ENCODE results near the gene CENPQ. TPM values are rescaled to one million over a fixed set of nuclear protein-coding genes. Genes with fewer than 3 reads are reported as not detected.
A peak's percentile ranks its signal among the peaks of the same experiment; 100 is the strongest.

The CENPQ gene
- 1.3 TPM for total RNA-seq
- 1 to 10 TPM; 4.4 to 7.5 (median 4.9) TPM for polyA plus RNA-seq

- peaks cover 24% of the 10 kb centered on the region for H3K4me1 ChIP-seq (ENCODE audit: control insufficient read depth, insufficient read depth, low read length, poor library complexity, severe bottlenecking)
- H3K36me3 Mint-ChIP-seq: peaks cover 13% of the 10 kb centered on the region
- H3K27ac Mint-ChIP-seq: peak within 1 kb of the TSS; percentile 93 to 100 (median 97)
- H3K27me3 ChIP-seq (ENCODE audit: control insufficient read depth, insufficient read depth, low read length): no peaks in the 10 kb centered on the region
- peak within 1 kb of the TSS; percentile 98 for H3K4me3 ChIP-seq (ENCODE audit: low read depth, low read length)
- H3K9me3 Mint-ChIP-seq: no peaks in the 10 kb centered on the region
- peak within 1 kb of the TSS; percentile 91 to 96 (median 94) for H3K4me3 Mint-ChIP-seq
- DNase-seq: peak; percentile 86 to 98 (median 94)
- H3K4me1 Mint-ChIP-seq: peaks cover 10 to 71% (median 49%) of the 10 kb centered on the region in 4 donors
- no peaks in the 10 kb centered on the region for H3K27me3 Mint-ChIP-seq
- H3K36me3 ChIP-seq (ENCODE audit: control insufficient read depth, insufficient read depth, low read length): peaks cover 3% of the 10 kb centered on the region
- no peaks in the 10 kb centered on the region for H3K9me3 ChIP-seq (ENCODE audit: control insufficient read depth in 2 of 2, low read length in 2 of 2)
- peak within 1 kb of the TSS; percentile 85 for H3K27ac ChIP-seq (ENCODE audit: insufficient read depth, low read length, poor library complexity, severe bottlenecking)
- ATAC-seq (ENCODE audit: low read depth in 2 of 2): peak; percentile 93 to 98
These were observed at the start of gene CENPQ, which contains the start of gene MMUT for GRCh38 chr6:49462927-49463611. TSS of gene CENPQ (plus strand) at chr6:49463370. CDS start at chr6:49470177, 6,807 bp downstream. TSS of gene MMUT (minus strand) at chr6:49463253. CDS start at chr6:49459466, 3,787 bp downstream.

- H3K9me3 Mint-ChIP-seq: peaks cover 0 to 2% (median 0%) of the 10 kb centered on the region in 7 donors
- H3K27ac Mint-ChIP-seq: no peak overlapping the region
- no peak overlapping the region for H3K4me3 Mint-ChIP-seq
These were observed 47.8 kb upstream of the CENPQ start for GRCh38 chr6:49415358-49415757.

DNA sequence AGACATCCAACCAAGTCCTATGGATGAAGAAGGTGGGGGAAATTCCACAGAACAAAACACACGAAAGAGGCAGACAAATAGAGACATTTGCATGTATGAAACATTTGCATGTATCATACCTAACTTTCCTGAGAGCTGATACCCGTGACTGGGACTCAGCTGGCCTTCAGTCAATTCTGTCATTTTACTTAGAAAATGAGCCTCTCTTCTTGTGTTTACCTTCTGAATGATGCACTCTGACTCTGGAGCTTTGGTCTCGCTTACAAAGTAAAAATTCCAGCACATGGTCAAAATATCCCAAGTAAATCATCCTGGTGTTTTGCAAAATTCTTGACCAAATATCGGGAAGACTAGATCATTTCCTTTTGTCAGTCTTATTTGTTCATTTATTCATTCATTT lies 47.0 kb upstream of the CENPQ start:
- no peak overlapping the region for H3K4me3 ChIP-seq (ENCODE audit: low read depth, low read length)
- no peak overlapping the region for H3K27ac ChIP-seq (ENCODE audit: insufficient read depth, low read length, poor library complexity, severe bottlenecking)
- no peaks in the 10 kb centered on the region for H3K4me1 ChIP-seq (ENCODE audit: control insufficient read depth, insufficient read depth, low read length, poor library complexity, severe bottlenecking)
- ATAC-seq (ENCODE audit: low read depth in 2 of 2) (no peak), DNase-seq (no peak)
- no peaks in the 10 kb centered on the region for H3K27me3 ChIP-seq (ENCODE audit: control insufficient read depth, insufficient read depth, low read length)
- H3K4me1 Mint-ChIP-seq: no peaks in the 10 kb centered on the region
- no peaks in the 10 kb centered on the region for H3K36me3 ChIP-seq (ENCODE audit: control insufficient read depth, insufficient read depth, low read length)
- no peaks in the 10 kb centered on the region for H3K36me3 Mint-ChIP-seq
- peaks cover 0 to 2% (median 0%) of the 10 kb centered on the region in 7 donors for H3K9me3 Mint-ChIP-seq
- no peaks in the 10 kb centered on the region for H3K9me3 ChIP-seq (ENCODE audit: control insufficient read depth in 2 of 2, low read length in 2 of 2)
- H3K27ac Mint-ChIP-seq: no peak overlapping the region
- no peaks in the 10 kb centered on the region for H3K27me3 Mint-ChIP-seq
- no peak overlapping the region for H3K4me3 Mint-ChIP-seq

More at GRCh38 chr6:49415358-49415757, 47.8 kb upstream of the CENPQ start:
- H3K4me3 ChIP-seq (ENCODE audit: low read depth, low read length): no peak overlapping the region
- DNase-seq (no peak), ATAC-seq (ENCODE audit: low read depth in 2 of 2) (no peak)
- H3K27ac ChIP-seq (ENCODE audit: insufficient read depth, low read length, poor library complexity, severe bottlenecking): no peak overlapping the region
- Mint-ChIP-seq H3K27me3 (no peaks in the 10 kb centered on the region), H3K4me1 (no peaks in the 10 kb centered on the region), H3K36me3 (no peaks in the 10 kb centered on the region)
- H3K36me3 ChIP-seq (ENCODE audit: control insufficient read depth, insufficient read depth, low read length): no peaks in the 10 kb centered on the region
- no peaks in the 10 kb centered on the region for H3K4me1 ChIP-seq (ENCODE audit: control insufficient read depth, insufficient read depth, low read length, poor library complexity, severe bottlenecking)
- no peaks in the 10 kb centered on the region for H3K27me3 ChIP-seq (ENCODE audit: control insufficient read depth, insufficient read depth, low read length)
- H3K9me3 ChIP-seq (ENCODE audit: control insufficient read depth in 2 of 2, low read length in 2 of 2): no peaks in the 10 kb centered on the region

DNA sequence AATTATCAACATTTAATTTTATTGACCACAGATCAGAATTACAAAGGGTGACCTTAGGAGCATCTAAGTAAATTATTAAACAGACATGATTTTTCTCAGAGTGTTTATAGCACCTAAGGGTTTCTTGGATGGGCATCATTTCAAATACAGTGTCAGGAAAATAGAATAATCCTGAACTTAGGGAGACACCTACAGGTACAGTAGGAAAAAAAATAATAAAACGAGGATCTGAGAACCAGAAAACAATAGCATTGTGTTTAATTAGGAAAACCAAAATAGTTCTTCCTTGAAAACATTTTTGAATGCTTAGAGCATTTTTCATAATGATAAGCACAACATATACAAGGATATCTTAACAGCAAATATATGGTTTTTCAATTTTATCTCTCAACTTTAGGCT lies 39.4 kb upstream of the CENPQ start:
- no peaks in the 10 kb centered on the region for H3K4me1 Mint-ChIP-seq
- H3K27ac Mint-ChIP-seq: no peak overlapping the region
- ATAC-seq (ENCODE audit: low read depth in 2 of 2) (no peak), DNase-seq (no peak)
- peaks cover 11% of the 10 kb centered on the region for H3K36me3 Mint-ChIP-seq
- no peaks in the 10 kb centered on the region for H3K4me1 ChIP-seq (ENCODE audit: control insufficient read depth, insufficient read depth, low read length, poor library complexity, severe bottlenecking)
- H3K27me3 ChIP-seq (ENCODE audit: control insufficient read depth, insufficient read depth, low read length): no peaks in the 10 kb centered on the region
- H3K4me3 ChIP-seq (ENCODE audit: low read depth, low read length): no peak overlapping the region
- H3K27ac ChIP-seq (ENCODE audit: insufficient read depth, low read length, poor library complexity, severe bottlenecking): no peak overlapping the region
- H3K4me3 Mint-ChIP-seq: no peak overlapping the region
- no peaks in the 10 kb centered on the region for H3K9me3 Mint-ChIP-seq
- no peaks in the 10 kb centered on the region for H3K9me3 ChIP-seq (ENCODE audit: control insufficient read depth in 2 of 2, low read length in 2 of 2)
- H3K27me3 Mint-ChIP-seq: peaks cover 14% of the 10 kb centered on the region
- no peaks in the 10 kb centered on the region for H3K36me3 ChIP-seq (ENCODE audit: control insufficient read depth, insufficient read depth, low read length)

DNA sequence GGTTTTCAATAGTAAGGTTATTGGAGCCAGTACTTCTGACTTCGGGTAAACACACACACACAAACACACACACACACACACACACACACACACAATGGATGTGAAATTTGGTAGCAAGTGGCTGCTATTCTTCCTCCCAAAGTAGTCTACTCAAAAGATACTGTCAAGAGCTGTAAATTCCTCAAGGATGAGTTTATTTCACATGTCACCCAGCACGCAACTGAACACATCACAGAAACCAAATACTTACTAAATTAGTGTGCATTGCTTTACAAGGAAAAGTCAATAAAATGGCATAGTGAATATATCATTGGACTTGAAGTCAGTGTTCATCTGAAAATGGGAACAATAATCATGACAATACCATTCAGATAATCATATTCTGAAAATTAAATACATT lies 33.0 kb upstream of the CENPQ start:
- H3K4me1 Mint-ChIP-seq: no peaks in the 10 kb centered on the region
- Histone ChIP-seq H3K27me3 (ENCODE audit: control insufficient read depth, insufficient read depth, low read length) (no peaks in the 10 kb centered on the region), H3K4me1 (ENCODE audit: control insufficient read depth, insufficient read depth, low read length, poor library complexity, severe bottlenecking) (no peaks in the 10 kb centered on the region), H3K36me3 (ENCODE audit: control insufficient read depth, insufficient read depth, low read length) (peaks cover 36% of the 10 kb centered on the region), H3K27ac (ENCODE audit: insufficient read depth, low read length, poor library complexity, severe bottlenecking) (no peak overlapping the region), H3K9me3 (ENCODE audit: control insufficient read depth in 2 of 2, low read length in 2 of 2) (no peaks in the 10 kb centered on the region), H3K4me3 (ENCODE audit: low read depth, low read length) (no peak overlapping the region)
- peaks cover 44% of the 10 kb centered on the region for H3K36me3 Mint-ChIP-seq
- no peak overlapping the region for H3K4me3 Mint-ChIP-seq
- no peaks in the 10 kb centered on the region for H3K9me3 Mint-ChIP-seq
- no peak overlapping the region for H3K27ac Mint-ChIP-seq
- no peak for DNase-seq
- ATAC-seq (ENCODE audit: low read depth in 2 of 2): no peak
- peaks cover 4% of the 10 kb centered on the region for H3K27me3 Mint-ChIP-seq

DNA sequence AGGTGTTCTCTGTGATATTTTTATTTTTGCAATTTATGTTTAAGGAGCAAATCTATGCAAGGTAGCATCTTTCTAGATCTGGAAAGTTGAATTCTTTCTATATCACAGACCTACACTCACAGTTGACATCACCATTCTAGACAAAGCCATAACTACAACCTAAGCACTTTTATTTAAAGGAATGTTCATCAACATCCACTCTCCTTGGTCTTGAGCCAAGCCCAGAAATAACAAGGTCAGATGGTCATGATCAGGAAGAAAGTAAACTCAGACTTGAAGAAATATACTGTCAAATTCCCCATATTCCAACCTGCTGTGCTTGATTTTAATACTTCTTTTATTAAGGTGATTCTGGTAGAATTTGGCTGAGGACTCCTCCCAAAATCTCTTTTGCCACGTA lies 32.3 kb upstream of the CENPQ start:
- H3K36me3 Mint-ChIP-seq: peaks cover 51% of the 10 kb centered on the region
- ATAC-seq (ENCODE audit: low read depth in 2 of 2): no peak
- H3K4me1 Mint-ChIP-seq: no peaks in the 10 kb centered on the region
- DNase-seq: no peak
- Histone ChIP-seq H3K4me3 (ENCODE audit: low read depth, low read length) (no peak overlapping the region), H3K9me3 (ENCODE audit: control insufficient read depth in 2 of 2, low read length in 2 of 2) (no peaks in the 10 kb centered on the region), H3K4me1 (ENCODE audit: control insufficient read depth, insufficient read depth, low read length, poor library complexity, severe bottlenecking) (no peaks in the 10 kb centered on the region), H3K27ac (ENCODE audit: insufficient read depth, low read length, poor library complexity, severe bottlenecking) (no peak overlapping the region), H3K36me3 (ENCODE audit: control insufficient read depth, insufficient read depth, low read length) (peaks cover 42% of the 10 kb centered on the region), H3K27me3 (ENCODE audit: control insufficient read depth, insufficient read depth, low read length) (no peaks in the 10 kb centered on the region)
- H3K9me3 Mint-ChIP-seq: no peaks in the 10 kb centered on the region
- peaks cover under 1% of the 10 kb centered on the region for H3K27me3 Mint-ChIP-seq
- no peak overlapping the region for H3K4me3 Mint-ChIP-seq
- no peak overlapping the region for H3K27ac Mint-ChIP-seq

DNA sequence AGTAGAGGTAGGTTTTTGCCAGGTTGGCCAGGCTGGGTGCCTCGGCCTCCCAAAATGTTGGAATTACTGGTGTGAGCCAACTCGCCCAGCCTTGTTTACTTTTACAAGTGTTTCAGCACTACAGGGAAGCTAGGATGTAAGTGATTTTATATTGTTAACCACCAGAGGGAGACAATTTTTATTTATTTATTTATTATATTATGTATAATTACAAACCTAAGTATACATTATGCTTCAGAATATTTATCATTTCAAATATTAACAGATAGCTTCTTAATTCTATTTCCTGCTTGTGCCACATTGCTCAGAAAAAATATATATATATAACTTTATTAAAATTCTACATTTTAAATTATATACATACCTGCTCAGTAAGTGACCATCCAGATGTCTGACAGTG lies 9.9 kb upstream of the CENPQ start:
- Histone ChIP-seq H3K27ac (ENCODE audit: insufficient read depth, low read length, poor library complexity, severe bottlenecking) (no peak overlapping the region), H3K27me3 (ENCODE audit: control insufficient read depth, insufficient read depth, low read length) (no peaks in the 10 kb centered on the region), H3K4me3 (ENCODE audit: low read depth, low read length) (no peak overlapping the region), H3K4me1 (ENCODE audit: control insufficient read depth, insufficient read depth, low read length, poor library complexity, severe bottlenecking) (peaks cover 11% of the 10 kb centered on the region), H3K9me3 (ENCODE audit: control insufficient read depth in 2 of 2, low read length in 2 of 2) (no peaks in the 10 kb centered on the region), H3K36me3 (ENCODE audit: control insufficient read depth, insufficient read depth, low read length) (peaks cover 39% of the 10 kb centered on the region)
- Mint-ChIP-seq H3K27me3 (no peaks in the 10 kb centered on the region), H3K4me3 (no peak overlapping the region), H3K36me3 (peaks cover 26% of the 10 kb centered on the region), H3K9me3 (no peaks in the 10 kb centered on the region), H3K27ac (no peak overlapping the region), H3K4me1 (peaks cover 4 to 21% (median 16%) of the 10 kb centered on the region in 4 donors)
- DNase-seq (peak in 1 of 3 donors; percentile 14), ATAC-seq (ENCODE audit: low read depth in 2 of 2) (no peak)
